Measurements from ENCODE around the gene ADIPOR1. TPM values are rescaled to one million over a fixed set of nuclear protein-coding genes. Genes with fewer than 3 reads are reported as not detected.

ADIPOR1 gene
- total RNA-seq, 1 donor from 2014 or later: 141 TPM

DNA sequence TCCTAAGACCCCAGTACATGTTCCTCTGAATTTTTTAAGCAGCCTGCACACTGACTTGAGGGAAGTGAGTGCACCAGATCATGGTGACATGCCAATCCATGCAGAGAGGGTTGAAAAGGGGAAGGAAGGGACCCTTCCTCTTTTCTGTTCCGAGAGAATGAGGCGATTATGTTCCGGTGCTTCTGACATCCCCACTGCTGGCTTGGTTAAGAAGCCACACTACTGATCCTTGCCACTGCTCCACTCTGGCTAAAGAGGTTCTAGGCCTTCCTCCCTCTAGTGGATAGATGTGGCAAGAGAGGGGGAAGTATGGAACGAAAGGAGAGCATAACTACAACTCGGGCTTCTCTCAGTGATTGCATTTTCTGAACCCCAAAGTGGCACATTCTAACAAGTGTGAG is 10.8 kb upstream of the ADIPOR1 start:
- DNase-seq (ENCODE audit: low read depth in 2 of 2): peak; percentile 65 to 73

DNA sequence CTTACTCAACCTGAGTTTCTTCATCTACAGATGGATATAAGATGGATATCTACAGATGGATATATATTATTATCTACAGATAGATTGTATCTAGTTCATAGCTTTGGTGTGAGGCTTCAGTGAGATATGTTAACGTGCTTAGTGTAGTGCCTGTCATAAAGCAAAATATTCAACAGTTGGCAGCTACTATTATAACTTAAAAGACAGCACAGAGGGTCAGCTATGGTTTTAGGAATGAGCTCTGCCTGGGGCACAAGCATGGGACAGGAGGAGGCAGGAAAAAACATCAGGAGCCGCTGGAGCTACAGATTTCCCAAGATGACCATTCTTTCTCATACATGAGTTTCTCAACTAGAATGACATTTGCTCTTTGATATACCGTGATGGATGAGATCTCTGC is 10.2 kb upstream of the ADIPOR1 start:
- DNase-seq (ENCODE audit: low read depth in 2 of 2): no peak

DNA sequence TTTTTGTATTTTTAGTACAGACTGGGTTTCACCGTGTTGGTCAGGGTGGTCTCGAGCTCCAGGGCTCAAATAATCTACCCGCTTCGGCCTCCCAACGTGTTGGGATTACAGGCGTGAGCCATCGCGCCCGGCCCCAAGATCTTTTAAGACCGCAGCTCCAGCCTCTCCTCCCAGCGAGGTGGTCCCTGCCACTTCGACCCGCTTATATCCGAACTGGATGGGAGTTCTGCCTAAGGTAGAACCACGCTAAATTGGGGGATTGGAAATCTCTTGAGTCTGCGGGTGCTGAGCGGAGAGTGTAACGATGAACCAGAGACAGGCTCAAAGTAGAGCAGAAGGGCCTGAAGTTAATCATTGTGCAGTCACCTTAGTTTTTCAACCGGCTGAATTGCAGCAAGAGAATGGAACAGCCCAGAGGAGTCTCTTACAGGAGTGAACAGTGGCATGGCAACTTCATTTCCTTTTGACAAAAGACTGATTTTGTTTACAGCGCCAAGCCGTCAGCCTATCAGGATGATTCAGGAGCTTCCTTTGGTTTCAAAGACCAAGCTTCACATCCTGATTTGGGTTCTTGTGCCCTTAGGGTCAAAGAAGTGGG is 9.7 kb upstream of the ADIPOR1 start:
- DNase-seq (ENCODE audit: low read depth in 2 of 2): peak; percentile 14 to 60

DNA sequence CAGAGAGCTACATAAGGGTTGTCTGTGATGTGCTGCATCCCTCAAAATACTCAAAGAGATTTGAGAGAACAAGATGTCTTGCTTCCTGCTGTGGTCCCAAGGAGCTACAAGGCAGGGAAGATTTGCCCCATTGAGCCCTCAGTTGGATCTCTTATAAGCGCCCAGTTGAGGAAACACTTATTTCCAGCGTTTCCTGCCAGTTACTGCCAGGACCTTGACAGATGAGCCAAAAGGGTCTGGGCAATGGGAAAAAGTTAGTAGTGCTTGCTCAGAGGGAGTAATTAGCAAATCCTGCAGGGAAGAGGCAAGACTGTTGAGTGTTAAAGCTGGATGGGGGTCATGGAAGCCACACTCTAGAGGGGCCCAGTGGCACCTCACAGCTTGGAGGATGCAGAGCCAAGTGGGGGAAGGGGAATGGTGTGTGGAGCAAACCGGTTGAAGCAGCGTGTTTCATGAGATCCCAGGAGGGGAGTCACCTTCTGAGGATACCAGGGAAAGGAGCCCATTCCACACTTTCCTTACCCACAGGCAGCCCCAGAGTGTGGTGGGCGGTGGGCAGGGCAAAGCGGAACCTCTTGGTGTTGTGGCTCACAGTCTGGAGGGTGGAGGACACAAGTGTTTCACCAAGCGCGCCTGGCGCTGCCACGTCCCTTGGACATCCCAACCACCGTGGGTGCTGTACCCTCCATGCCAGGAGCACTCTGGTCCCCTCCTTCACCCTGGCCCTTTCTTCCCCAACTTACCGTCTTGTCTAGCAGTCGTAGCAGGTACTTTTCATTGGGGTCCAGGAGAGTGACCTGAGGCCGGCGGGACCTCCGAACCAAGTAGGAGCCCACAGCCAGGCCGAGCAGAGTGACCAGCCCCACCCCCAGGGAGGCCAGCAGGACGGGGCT is 8.1 kb upstream of the ADIPOR1 start:
- peak in 1 of 2 donors; percentile 56 for DNase-seq (ENCODE audit: low read depth in 2 of 2)

DNA sequence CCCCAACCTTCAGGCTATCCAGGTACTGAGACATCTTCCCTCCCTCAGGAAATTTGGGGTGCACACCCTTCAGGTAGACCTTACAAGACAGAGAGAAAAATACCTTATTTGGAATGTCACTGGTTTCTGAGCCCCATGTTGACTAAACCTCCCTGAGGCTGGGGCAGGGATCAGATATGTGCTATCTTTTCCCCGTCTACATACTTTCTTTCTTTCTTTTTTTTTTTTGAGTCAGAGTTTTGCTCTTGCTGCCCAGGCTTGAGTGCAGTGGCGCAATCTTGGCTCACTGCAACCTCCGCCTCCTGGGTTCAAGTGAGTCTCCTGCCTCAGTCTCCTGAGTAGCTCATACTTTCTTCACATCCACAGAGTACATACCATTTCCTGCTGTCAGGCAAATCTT is 7.3 kb upstream of the ADIPOR1 start:
- DNase-seq (ENCODE audit: low read depth in 2 of 2): no peak

DNA sequence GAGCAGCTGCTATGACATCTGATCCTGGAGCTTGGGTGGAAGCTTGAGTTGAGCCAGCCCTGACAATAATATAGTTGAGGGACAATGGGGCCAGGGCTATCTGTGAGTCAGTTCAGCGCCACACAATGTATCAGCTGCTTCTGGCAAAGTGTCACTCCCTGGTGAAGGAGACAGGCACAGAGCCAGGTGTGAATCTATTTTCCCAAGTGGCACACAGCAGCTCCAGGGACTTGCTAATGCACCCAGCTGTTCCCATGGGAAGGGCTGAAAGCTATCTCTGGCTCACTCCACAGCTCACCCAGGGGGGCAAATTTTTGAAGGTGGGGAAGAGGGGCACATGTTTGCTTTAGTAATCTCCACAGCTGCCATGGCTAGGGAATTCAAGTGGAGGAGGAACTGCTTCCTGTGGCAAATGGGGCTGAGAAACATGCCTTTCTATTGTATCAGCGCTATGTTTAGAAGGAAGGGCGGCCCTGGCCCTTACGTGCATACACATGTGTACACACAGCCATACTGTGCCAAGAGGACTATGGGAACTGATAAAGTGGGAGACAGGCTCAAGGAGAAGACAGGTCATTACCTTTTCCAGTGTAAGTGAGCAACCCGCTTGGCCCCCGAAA is 6.8 kb upstream of the ADIPOR1 start:
- no peak for DNase-seq (ENCODE audit: low read depth in 2 of 2)

DNA sequence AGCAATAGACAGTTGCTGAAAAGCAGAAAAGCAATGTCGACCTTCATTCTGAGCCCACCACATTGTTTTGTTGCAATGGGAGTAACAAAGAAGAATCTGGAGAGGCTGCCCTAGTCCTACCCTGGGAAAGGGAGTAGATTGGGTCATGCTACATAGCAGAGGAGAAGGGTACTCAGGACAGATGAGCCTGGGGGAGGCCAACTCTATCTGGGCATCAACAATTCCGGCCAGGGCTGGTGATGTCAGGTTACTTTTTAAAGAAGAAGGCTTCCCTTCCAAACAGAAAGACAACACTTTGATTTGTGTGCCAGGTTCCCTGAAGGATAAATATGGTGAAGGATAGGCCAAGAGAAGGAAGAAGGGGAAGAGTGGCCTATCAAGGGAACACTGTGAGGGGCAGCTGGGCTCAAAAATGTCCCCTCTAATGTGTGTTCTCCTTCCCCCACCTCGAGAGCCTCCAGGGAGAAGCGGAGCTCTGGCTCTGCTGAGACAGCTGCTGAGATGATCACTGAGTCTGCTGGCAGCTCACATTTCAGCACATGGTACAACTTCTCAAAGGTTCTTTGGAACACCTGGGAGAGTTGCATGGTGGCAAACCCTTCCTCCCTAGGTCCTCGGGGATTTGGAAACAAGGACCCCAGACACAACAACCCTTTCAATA is 3.2 kb upstream of the ADIPOR1 start:
- DNase-seq (ENCODE audit: low read depth in 2 of 2): no peak

DNA sequence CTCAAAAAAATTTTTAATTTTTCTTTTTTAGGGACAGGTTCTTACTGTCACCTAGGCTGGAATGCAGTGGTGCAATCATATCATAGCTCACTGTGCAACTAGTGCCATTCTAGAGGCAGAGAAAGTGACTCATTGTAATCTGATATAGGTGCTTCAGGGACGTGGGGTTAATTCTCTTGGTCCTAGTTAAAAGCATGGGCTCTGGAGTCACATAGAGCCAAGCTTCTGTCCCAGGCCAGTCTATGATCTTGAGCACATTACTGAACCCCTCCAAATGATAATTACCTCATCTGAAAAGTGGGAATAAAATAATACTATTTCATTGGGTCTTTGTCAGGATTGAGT is 1.1 kb upstream of the ADIPOR1 start:
- DNase-seq (ENCODE audit: low read depth in 2 of 2): no peak

DNA sequence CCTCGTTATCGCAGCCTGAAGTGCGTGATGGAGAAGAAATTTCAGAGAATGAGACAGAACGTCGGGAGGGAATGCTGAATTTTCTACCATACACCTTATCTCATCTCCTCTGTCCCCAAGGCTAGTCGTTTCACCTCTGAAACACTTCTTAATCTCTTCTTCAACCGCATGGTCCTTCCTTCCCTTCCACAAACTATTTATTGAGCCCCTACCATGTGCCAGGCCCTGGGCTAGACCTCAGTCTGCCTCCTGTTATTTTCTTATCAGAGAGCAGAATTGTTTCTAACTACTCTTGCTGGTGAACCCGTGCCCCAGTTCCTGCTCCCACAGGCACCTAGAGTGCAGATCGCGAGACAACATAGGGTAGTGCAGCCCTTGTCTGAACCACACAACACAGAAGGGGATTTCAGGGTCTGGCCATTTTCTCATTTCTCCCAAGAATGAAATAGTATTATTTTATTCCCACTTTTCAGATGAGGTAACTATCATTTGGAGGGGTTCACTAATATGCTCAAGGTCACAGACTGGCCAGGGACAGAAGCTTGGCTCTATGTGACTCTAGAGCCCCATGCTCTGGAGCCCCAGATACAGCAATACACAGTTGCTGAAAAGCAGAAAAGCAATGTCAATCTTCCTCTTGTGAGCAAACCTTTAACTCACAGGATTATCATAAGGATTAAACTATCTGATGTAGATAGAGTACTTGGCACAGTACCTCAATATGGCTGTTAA is 598 bp upstream of the ADIPOR1 start:
- no peak for DNase-seq (ENCODE audit: low read depth in 2 of 2)

DNA sequence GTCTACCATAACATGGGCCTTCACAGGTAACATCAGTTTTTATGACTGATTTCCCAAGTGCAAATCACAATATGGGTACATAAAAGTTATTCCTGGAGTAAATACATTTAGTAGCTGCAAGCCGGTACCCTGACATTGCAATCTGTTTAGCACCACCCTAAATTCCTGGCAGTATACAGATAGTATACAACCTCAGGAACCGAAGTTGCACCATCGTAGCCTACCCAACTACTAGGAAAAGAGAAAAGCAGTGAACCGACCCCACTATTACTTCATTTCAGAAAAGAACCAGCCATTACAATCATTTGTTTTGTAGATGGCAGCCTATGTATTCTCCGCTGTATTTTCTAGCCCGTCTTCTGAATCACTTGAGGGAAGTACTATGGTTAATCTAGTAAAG is 1.1 kb downstream of the ADIPOR1 start:
- DNase-seq (ENCODE audit: low read depth in 2 of 2): no peak

DNA sequence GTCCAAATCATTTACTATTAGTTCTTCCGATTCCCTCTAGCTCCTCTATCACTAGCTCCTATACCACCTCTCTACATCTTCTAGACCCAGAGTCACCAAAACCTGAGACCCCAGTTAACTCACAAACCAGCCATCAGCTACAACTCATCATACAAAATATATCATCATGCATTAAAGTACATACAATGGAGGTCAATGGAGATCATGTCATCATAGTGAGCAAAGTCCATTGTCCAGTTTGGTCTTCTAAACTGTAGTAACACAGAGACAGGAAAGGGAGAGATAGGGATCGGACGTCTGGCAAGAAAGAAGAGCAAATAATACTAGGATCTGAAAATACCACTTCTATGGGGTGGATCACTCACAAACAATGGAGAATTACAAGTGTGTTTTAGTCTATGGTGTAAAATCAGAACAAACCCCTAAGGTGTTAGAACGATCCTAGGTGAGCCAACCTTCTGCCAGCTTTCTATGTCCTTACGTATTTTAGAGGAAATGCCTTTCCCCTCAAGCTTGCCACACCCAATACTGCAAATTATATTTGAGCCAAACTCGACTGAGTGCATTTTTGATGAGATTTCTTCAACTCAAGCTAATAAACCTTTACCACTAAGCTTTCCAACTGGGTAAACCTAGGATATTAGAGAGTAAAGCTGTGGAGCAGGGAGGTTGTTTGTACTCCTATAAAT is 3.9 kb downstream of the ADIPOR1 start:
- peak; percentile 16 to 17 for DNase-seq (ENCODE audit: low read depth in 2 of 2)

DNA sequence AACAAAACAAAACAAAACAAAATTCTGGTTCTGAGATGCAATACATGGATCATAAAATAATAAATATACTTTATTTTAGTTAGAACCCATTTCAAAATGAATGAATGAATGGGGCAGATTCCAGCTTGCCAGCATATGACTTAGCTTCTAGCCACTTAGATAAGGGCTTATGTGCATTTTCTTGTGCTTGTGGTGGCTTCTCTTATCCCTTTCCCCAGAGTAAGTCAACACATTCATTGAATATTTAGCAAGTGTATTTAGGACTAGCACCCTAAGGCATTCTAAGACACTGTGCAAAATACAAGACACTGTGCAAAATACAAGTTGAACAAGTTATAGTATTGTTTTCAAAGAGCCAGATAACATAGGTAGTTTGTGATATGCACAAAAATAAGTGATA is 4.7 kb downstream of the ADIPOR1 start:
- DNase-seq (ENCODE audit: low read depth in 2 of 2): no peak

DNA sequence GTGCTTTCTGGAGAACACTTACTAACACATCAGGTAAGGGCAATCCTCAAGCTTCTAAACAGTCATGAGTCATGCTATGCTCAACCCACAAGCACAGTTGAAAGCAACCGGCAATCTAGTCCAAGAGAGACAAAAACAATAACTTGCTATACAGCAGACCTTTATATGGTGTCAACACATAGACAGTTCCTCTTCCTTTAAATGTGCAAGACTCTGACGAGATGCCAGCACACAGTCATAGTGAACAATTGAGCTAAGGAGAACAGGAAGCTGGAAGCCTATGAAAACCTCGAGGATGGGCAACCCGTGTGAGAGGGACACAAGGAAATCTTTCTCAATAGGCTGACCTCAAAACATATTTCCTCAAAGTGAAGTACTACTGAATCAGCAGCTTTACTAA is 5.3 kb downstream of the ADIPOR1 start:
- peak; percentile 28 to 92 for DNase-seq (ENCODE audit: low read depth in 2 of 2)

DNA sequence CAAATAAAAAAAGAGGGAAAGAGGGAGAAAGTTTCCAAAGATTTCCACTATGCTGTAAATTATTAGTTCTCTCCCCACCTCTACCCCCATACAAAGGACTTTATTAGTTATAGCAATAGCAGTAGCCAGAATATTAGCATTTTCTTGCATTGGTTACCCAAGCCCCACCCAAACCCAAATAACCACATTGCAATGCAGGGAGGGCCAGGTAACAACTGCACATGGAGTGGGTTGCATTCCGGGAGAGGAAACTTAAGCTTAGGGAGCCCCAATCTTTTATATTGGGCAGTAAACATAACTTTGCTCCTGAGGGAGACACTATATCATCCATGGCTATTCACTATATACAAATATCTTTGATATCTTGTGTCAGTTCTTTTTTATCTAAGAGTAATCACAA is 6.0 kb downstream of the ADIPOR1 start:
- no peak for DNase-seq (ENCODE audit: low read depth in 2 of 2)

DNA sequence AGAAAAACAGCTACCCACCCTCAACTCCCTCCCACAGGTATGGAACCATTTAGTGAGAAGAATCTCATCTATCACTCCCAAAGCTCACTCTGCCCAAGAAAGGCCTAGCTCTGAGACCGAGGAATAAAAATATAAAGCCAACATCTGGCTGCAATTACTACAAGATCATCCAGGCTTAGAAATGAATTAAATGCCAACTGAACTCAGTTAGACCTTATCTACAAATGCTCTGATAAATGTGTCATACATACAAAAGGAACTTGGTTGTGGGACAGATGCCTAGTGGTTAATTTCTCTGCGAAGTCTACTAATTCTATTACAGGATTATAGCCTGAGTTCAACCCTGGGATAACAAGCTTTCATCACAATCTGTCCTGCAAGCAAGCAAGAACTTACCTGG is 6.7 kb downstream of the ADIPOR1 start:
- DNase-seq (ENCODE audit: low read depth in 2 of 2): no peak

DNA sequence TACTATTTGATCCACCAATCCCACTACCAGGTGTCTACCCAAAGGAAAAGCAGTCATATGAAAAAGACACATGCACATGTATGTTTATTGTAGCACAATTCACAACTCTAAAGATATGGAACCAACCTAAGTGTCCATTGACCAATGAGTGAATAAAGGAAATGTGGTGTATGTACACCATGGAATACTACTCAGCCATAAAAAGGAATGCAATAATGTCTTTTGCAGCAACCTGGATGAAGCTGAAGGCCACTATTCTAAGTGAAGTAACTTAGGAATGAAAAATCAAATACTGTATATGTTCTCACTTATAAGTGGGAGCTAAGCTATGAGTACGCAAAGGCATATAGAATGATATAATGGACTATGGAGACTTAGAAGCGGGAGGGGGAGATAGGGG is 12.6 kb downstream of the ADIPOR1 start:
- no peak for DNase-seq (ENCODE audit: low read depth in 2 of 2)

DNA sequence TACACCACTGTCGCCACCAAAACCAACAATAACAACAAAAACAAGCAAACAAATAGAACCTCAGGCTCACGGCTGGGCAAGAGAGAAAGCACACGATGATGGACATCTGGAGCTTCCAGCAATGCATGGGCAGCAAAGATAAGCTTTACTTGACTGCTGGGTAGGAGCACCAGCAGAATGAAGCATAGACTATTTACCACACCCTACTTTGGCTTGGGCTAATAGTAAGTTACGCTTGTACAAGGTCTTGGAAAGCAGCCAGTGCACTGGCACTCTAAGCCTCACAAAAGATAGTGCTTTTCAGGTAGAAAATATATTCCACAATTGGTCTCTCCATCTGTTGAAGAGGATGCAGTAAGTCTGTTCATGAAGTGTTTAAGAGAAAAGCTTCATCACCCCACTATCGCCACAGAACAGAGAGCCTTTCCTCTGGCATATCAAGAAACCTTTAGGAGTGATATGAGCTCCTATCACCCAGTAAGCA is 13.6 kb downstream of the ADIPOR1 start:
- no peak for DNase-seq (ENCODE audit: low read depth in 2 of 2)

DNA sequence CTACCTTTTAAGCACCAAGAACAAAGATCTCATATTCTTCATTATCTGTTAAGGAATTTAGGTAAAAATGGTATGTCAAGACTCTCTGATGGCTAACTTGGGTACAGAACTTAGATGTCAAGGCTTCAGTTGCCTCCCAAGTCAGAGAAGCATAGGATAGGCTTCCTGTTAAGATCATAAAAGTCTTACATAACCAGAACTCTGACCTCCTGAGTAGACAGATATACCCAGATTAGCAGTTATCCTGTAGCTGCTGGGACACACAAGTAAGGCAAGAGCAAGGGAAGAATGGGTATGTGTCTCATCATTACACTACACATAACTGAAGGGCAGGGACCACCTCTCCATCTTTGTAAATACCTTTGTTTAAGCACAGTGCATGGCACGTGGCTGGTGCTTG is 15.7 kb downstream of the ADIPOR1 start:
- DNase-seq (ENCODE audit: low read depth in 2 of 2): no peak

DNA sequence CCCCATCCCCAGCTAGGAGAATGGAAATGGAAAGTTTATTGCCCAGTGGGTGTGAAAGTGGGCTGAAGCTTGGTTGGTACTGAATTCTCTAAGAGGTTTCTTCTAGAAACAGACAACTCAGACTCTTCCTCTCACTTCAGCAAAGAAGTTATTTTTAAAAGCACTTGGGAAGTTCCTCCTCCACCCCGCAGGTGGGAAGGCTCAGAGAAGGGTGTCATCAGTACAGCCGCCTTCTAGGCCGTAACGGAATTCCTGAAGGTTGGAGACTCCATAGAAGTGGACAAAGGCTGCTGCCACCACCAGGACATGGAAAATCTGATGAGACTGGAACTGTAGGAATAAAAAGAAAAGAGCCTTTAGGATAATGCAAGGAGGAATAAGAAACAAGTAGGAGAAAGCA is 16.7 kb downstream of the ADIPOR1 start:
- no peak for DNase-seq (ENCODE audit: low read depth in 2 of 2)

DNA sequence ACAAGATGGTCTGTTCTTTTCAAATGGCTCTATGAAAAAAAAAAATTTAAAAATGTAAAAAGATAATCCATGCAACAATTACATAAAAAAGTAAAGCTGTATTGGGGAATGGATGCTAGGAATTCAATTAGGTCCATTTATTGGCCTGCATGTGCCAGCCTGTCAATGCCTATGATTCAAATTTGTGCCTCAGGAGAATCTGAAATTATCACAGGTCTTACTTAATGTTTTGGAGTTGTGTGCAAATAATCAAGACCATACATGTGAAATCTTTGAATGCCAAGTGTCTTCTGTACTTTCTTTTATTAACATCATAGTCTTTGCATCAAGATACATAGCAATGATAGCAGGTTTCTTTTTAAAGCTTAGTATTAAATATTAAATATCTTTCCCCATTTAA is 17.6 kb downstream of the ADIPOR1 start:
- no peak for DNase-seq (ENCODE audit: low read depth in 2 of 2)
